Gastroesophageal sphincter (tissue), 3 donors: ENCODE measurements around the gene KCNMA1.

Source experiments
- POLR2A ChIP-seq, 2 donors: fragments of 450-650 bp; IDR thresholded peaks; one replicate each; pipeline ENCODE4 v1.6.1; 2017; ENCODE audit warnings: antibody characterized with exemption in 2 of 2, mild to moderate bottlenecking in 2 of 2, moderate library complexity in 1 of 2
- TF ChIP-seq, protein P1 (sequence below), 4 experiments: fragments of 200-600 bp in 2 of 4; fragments of 450-650 bp in 2 of 4; sonication (generic) in 1 of 4; IDR thresholded peaks; one replicate each; pipeline ENCODE4 v1.5.1; 2017 to 2019; ENCODE audit warnings: antibody characterized with exemption in 4 of 4, mild to moderate bottlenecking in 2 of 4, moderate library complexity in 2 of 4

DNA sequence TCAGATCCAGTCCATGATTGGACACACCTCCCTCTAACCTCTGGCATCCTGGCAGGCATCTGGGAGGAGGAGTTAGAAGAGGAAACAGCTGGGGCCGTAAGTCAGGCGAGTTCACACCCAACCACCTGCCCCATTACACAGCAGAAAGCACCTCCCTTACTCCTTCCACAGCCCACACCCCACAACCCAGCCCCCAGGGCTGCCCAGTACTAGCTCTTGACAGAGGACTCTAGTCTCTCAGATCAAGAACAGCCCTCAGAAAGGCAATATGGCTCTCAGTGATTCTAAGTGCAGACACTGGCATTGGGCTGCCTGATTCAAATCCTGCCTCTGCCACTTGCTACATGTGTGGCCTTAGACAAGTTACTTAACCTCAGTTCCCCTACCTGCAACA is 34.1 kb downstream of the KCNMA1 start:
- TF ChIP-seq, protein P1, sequence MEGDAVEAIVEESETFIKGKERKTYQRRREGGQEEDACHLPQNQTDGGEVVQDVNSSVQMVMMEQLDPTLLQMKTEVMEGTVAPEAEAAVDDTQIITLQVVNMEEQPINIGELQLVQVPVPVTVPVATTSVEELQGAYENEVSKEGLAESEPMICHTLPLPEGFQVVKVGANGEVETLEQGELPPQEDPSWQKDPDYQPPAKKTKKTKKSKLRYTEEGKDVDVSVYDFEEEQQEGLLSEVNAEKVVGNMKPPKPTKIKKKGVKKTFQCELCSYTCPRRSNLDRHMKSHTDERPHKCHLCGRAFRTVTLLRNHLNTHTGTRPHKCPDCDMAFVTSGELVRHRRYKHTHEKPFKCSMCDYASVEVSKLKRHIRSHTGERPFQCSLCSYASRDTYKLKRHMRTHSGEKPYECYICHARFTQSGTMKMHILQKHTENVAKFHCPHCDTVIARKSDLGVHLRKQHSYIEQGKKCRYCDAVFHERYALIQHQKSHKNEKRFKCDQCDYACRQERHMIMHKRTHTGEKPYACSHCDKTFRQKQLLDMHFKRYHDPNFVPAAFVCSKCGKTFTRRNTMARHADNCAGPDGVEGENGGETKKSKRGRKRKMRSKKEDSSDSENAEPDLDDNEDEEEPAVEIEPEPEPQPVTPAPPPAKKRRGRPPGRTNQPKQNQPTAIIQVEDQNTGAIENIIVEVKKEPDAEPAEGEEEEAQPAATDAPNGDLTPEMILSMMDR (IDR thresholded peaks at IDR 0.05) = no peak
- no peak for TF ChIP-seq POLR2A (IDR thresholded peaks at IDR 0.05)
